Osteoblast (primary cell): ENCODE measurements around the gene SUSD4. TPM values are rescaled to one million over a fixed set of nuclear protein-coding genes. Genes with fewer than 3 reads are reported as not detected.

Experiments used
- DNase-seq: peaks from one replicate; pipeline ENCODE4 v3.0.0; 2011; ENCODE audit warnings: low spot score, mixed read lengths; ENCODE audit not compliant: insufficient read length; ENCODE audit errors: missing footprints
- H2AFZ ChIP-seq: 2 replicates; pipeline ENCODE4 v1.6.0; 2011; ENCODE audit warnings: mild to moderate bottlenecking, low read length
- H3K27ac ChIP-seq: 2 replicates; pipeline ENCODE4 v1.5.1; 2011; ENCODE audit warnings: mild to moderate bottlenecking, low read depth, low read length, moderate library complexity
- H3K27me3 ChIP-seq: 2 replicates; pipeline ENCODE4 v1.6.0; 2012; ENCODE audit warnings: mild to moderate bottlenecking, control low read depth, inconsistent platforms, low read length, moderate library complexity; ENCODE audit not compliant: insufficient read depth
- H3K36me3 ChIP-seq: 2 replicates; pipeline ENCODE4 v1.5.1; 2011; ENCODE audit warnings: mild to moderate bottlenecking, low read length, control low read depth, moderate library complexity; ENCODE audit not compliant: insufficient read depth
- H3K4me1 ChIP-seq: 2 replicates; pipeline ENCODE4 v1.5.1; 2011; ENCODE audit warnings: mild to moderate bottlenecking, low read length, control low read depth, moderate library complexity; ENCODE audit not compliant: insufficient read depth
- H3K4me2 ChIP-seq: 2 replicates; pipeline ENCODE4 v1.6.0; 2011; ENCODE audit warnings: mild to moderate bottlenecking, low read length; ENCODE audit not compliant: insufficient read depth
- H3K4me3 ChIP-seq: fragments of 200-600 bp; sonication (generic); 3 replicates; pipeline ENCODE4 v1.5.1; 2012; ENCODE audit warnings: mild to moderate bottlenecking, low read length, inconsistent platforms; ENCODE audit not compliant: insufficient read depth
- H3K79me2 ChIP-seq: 2 replicates; pipeline ENCODE4 v1.6.0; 2012; ENCODE audit warnings: mild to moderate bottlenecking, low read length, control low read depth, inconsistent platforms; ENCODE audit not compliant: insufficient read depth
- H3K9me3 ChIP-seq: 2 replicates; pipeline ENCODE4 v1.5.1; 2011; ENCODE audit warnings: low read depth, low read length, control low read depth
- H4K20me1 ChIP-seq: 2 replicates; pipeline ENCODE4 v1.6.0; 2012; ENCODE audit warnings: mild to moderate bottlenecking, low read length, control low read depth; ENCODE audit not compliant: insufficient read depth
- CTCF ChIP-seq: IDR thresholded peaks from 2 replicates; pipeline ENCODE4 v1.5.1; 2011; ENCODE audit warnings: mild to moderate bottlenecking, low read depth, low read length, moderate library complexity; ENCODE audit errors: extremely low read depth
- total RNA-seq: library from RNA; depleted of rRNA; stranded (reverse); fragments of >200 nt; gene quantifications from 2 replicates; pipeline ENCODE4 v1.2.3, GENCODE V29; 2012

Gene SUSD4
- total RNA-seq, 1 donor = not detected

DNA sequence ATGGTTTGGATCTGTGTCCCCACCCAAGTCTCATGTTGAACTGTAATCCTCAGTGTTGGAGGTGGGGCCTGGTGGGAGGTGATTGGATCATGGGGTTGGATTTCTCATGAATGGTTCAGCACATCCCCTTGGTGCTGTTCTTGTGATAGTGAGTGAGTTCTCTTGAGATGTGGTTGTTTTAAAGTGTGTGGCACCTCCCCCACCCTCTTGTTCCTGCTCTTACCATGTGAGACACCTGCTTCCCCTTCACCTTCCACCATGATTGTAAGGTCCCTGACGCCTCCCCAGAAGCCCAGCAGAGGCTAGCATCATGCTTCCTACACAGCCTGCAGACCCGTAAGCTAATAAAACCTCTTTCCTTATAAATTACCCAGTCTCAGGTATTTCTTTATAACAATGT lies 55.8 kb downstream of the SUSD4 start:
- TF ChIP-seq CTCF = no peak
- no peaks in the 10 kb centered on the region for H3K36me3 ChIP-seq
- no peak overlapping the region for H3K27ac ChIP-seq
- H3K9me3 ChIP-seq = no peaks in the 10 kb centered on the region
- no peaks in the 10 kb centered on the region for H3K4me1 ChIP-seq
- peaks cover 15% of the 10 kb centered on the region for H3K27me3 ChIP-seq
- no peak overlapping the region for H3K4me3 ChIP-seq
- H2AFZ ChIP-seq = no peak overlapping the region
- H4K20me1 ChIP-seq = no peaks in the 10 kb centered on the region
- no peak overlapping the region for H3K4me2 ChIP-seq
- H3K79me2 ChIP-seq = no peaks in the 10 kb centered on the region
- DNase-seq = no peak

DNA sequence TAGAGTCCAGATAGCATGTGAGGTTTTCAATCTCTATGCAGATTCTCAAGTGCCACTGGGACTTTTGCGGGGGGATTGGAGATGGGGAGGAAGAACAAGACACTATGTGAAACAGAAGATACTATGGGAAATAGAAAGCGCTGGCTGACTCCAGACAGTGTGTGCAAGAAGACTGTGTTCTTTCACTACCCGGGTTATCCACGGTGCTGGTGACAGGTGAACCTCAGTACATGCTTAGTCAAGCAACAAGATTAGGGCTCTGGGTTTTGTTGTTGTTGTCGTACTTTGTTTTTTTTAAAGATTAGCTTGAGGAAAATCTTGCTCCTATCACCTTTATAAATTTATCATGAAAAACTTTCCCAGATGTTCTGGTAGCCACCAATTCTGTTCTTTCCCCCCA lies 56.4 kb downstream of the SUSD4 start:
- Histone ChIP-seq H3K27ac (no peak overlapping the region), H4K20me1 (no peaks in the 10 kb centered on the region), H3K4me1 (no peaks in the 10 kb centered on the region), H3K9me3 (no peaks in the 10 kb centered on the region), H2AFZ (no peak overlapping the region), H3K36me3 (no peaks in the 10 kb centered on the region), H3K79me2 (no peaks in the 10 kb centered on the region), H3K27me3 (peaks cover 15% of the 10 kb centered on the region), H3K4me2 (no peak overlapping the region), H3K4me3 (no peak overlapping the region)
- DNase-seq = no peak
- no peak for TF ChIP-seq CTCF

DNA sequence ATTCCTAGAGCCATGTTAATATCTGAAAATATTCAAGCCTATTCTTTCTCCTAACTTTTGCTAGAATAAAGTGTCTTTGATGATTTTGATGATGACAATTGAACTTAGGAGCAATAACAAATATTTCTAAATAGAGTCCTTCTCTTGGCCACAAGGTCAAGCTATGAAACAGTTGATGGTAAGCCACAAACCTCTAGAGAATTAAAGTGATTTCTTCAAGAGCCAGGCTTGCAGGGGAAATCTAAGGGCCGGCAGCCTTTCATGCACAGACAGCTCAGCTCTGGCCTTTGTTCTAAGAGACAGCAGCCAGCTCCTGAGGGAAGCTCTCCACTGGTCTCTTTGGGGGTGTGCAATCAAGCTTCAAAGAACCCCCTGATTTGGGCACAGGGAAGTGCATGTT lies 59.0 kb downstream of the SUSD4 start:
- H3K36me3 ChIP-seq = no peaks in the 10 kb centered on the region
- no peak overlapping the region for H3K4me2 ChIP-seq
- no peak overlapping the region for H2AFZ ChIP-seq
- no peaks in the 10 kb centered on the region for H4K20me1 ChIP-seq
- TF ChIP-seq CTCF = no peak
- H3K4me1 ChIP-seq = no peaks in the 10 kb centered on the region
- no peak overlapping the region for H3K27ac ChIP-seq
- no peak overlapping the region for H3K4me3 ChIP-seq
- H3K79me2 ChIP-seq = no peaks in the 10 kb centered on the region
- H3K9me3 ChIP-seq = no peaks in the 10 kb centered on the region
- no peak for DNase-seq
- peaks cover 10% of the 10 kb centered on the region for H3K27me3 ChIP-seq

GRCh38 chr1:223301371-223301770 lies 62.6 kb downstream of the SUSD4 start:
- Histone ChIP-seq H3K4me1 (no peaks in the 10 kb centered on the region), H3K4me2 (no peak overlapping the region), H3K9me3 (no peaks in the 10 kb centered on the region), H3K79me2 (no peaks in the 10 kb centered on the region), H3K27ac (no peak overlapping the region), H3K27me3 (peaks cover 5% of the 10 kb centered on the region), H3K4me3 (no peak overlapping the region), H3K36me3 (no peaks in the 10 kb centered on the region), H4K20me1 (no peaks in the 10 kb centered on the region), H2AFZ (no peak overlapping the region)
- TF ChIP-seq CTCF = no peak
- no peak for DNase-seq
